ENCODE results near the gene RMDN3.

RMDN3 gene

GRCh38 chr15:40773902-40774301, 18.8 kb upstream of the RMDN3 start:
- Histone ChIP-seq H3K4me3 (replicated peaks; ENCODE audit: insufficient read depth, low read length) (no peak overlapping the region), H3K27ac (replicated peaks) (no peak overlapping the region), H3K27me3 (ENCODE audit: insufficient read depth, poor library complexity, severe bottlenecking) (no peaks in the 10 kb centered on the region)
- TF ChIP-seq POLR2AphosphoS5 (IDR thresholded peaks at IDR 0.05; ENCODE audit: low read depth) (no peak), GABPA (IDR thresholded peaks at IDR 0.05; ENCODE audit: low read depth) (no peak), REST (IDR thresholded peaks at IDR 0.05; ENCODE audit: insufficient replicate concordance, low read depth) (no peak), SPI1 (IDR thresholded peaks at IDR 0.05; ENCODE audit: borderline replicate concordance, low read depth) (no peak), CTCF (IDR thresholded peaks at IDR 0.05; ENCODE audit: insufficient read depth, low read length) (no peak)
- no peak for DNase-seq (ENCODE audit: low read depth in 1 of 2, low spot score in 1 of 2)

- no peak for TF ChIP-seq REST (IDR thresholded peaks at IDR 0.05; ENCODE audit: insufficient replicate concordance, low read depth)
- TF ChIP-seq POLR2AphosphoS5 (IDR thresholded peaks at IDR 0.05; ENCODE audit: low read depth), result no peak
- TF ChIP-seq CTCF (IDR thresholded peaks at IDR 0.05; ENCODE audit: insufficient read depth, low read length), result no peak
- TF ChIP-seq SPI1 (IDR thresholded peaks at IDR 0.05; ENCODE audit: borderline replicate concordance, low read depth), result no peak
- TF ChIP-seq GABPA (IDR thresholded peaks at IDR 0.05; ENCODE audit: low read depth), result no peak
- no peaks in the 10 kb centered on the region for H3K27me3 ChIP-seq (ENCODE audit: insufficient read depth, poor library complexity, severe bottlenecking)
- no peak for DNase-seq (ENCODE audit: low read depth in 1 of 2, low spot score in 1 of 2)
- H3K27ac ChIP-seq (replicated peaks), result no peak overlapping the region
- no peak overlapping the region for H3K4me3 ChIP-seq (replicated peaks; ENCODE audit: insufficient read depth, low read length)
Observed at GRCh38 chr15:40773496-40773895, 18.4 kb upstream of the RMDN3 start.

- Histone ChIP-seq H3K4me3 (replicated peaks; ENCODE audit: insufficient read depth, low read length) (no peak overlapping the region), H3K27ac (replicated peaks) (no peak overlapping the region), H3K27me3 (ENCODE audit: insufficient read depth, poor library complexity, severe bottlenecking) (no peaks in the 10 kb centered on the region)
- TF ChIP-seq REST (IDR thresholded peaks at IDR 0.05; ENCODE audit: insufficient replicate concordance, low read depth), result no peak
- no peak for TF ChIP-seq CTCF (IDR thresholded peaks at IDR 0.05; ENCODE audit: insufficient read depth, low read length)
- TF ChIP-seq POLR2AphosphoS5 (IDR thresholded peaks at IDR 0.05; ENCODE audit: low read depth), result no peak
- TF ChIP-seq SPI1 (IDR thresholded peaks at IDR 0.05; ENCODE audit: borderline replicate concordance, low read depth), result no peak
- no peak for TF ChIP-seq GABPA (IDR thresholded peaks at IDR 0.05; ENCODE audit: low read depth)
- no peak for DNase-seq (ENCODE audit: low read depth in 1 of 2, low spot score in 1 of 2)
Observed at GRCh38 chr15:40772014-40772413, 17.0 kb upstream of the RMDN3 start.
